Neuronal stem cell (in vitro differentiated cells): ENCODE data around the gene RMC1.
"Not testable (repeated sequence)": the region's sequence is repeated elsewhere in the genome, so short reads cannot be mapped to it uniquely, and the experiment has no call there.

Experiments used
- DNase-seq: peaks from one replicate; pipeline ENCODE4 v3.0.0-alpha.2; 2013; ENCODE audit warnings: low spot score
- H2AFZ ChIP-seq: one replicate; pipeline ENCODE4 v1.6.1; 2013; ENCODE audit warnings: mild to moderate bottlenecking, low read length, inconsistent platforms
- H2AK5ac ChIP-seq: 2 replicates; pipeline ENCODE4 v1.6.1; 2013; ENCODE audit warnings: low read depth, mild to moderate bottlenecking, inconsistent platforms, low read length, moderate library complexity, mixed read lengths
- H2BK120ac ChIP-seq: 2 replicates; pipeline ENCODE4 v1.6.1; 2013; ENCODE audit warnings: low read depth, mild to moderate bottlenecking, inconsistent platforms, low read length, moderate library complexity, mixed read lengths
- H2BK12ac ChIP-seq: one replicate; pipeline ENCODE4 v1.6.1; 2013; ENCODE audit warnings: low read length, inconsistent platforms
- H2BK15ac ChIP-seq: 2 replicates; pipeline ENCODE4 v1.6.1; 2013; ENCODE audit warnings: mild to moderate bottlenecking, low read length, inconsistent platforms, mixed read lengths
- H2BK5ac ChIP-seq: one replicate; pipeline ENCODE4 v1.6.1; 2013; ENCODE audit warnings: inconsistent platforms, mild to moderate bottlenecking, low read length, moderate library complexity
- H3K14ac ChIP-seq: one replicate; pipeline ENCODE4 v1.6.1; 2013; ENCODE audit warnings: low read length, inconsistent platforms
- H3K18ac ChIP-seq: 2 replicates; pipeline ENCODE4 v1.6.1; 2013; ENCODE audit warnings: low read length, inconsistent platforms
- H3K23ac ChIP-seq: 2 replicates; pipeline ENCODE4 v1.6.1; 2013; ENCODE audit warnings: low read depth, mild to moderate bottlenecking, mixed read lengths, low read length, inconsistent platforms; ENCODE audit not compliant: poor library complexity
- H3K27ac ChIP-seq: replicated peaks from 3 replicates; pipeline ENCODE4 v1.5.1; 2013; ENCODE audit warnings: low read length, inconsistent platforms
- H3K27me3 ChIP-seq, 3 experiments: 2 replicates each; pipeline ENCODE4 v1.6.1; 2013; ENCODE audit warnings: low read length in 3 of 3, mild to moderate bottlenecking in 2 of 3, inconsistent platforms in 1 of 3, low read depth in 1 of 3, mixed read lengths in 1 of 3, moderate library complexity in 1 of 3; ENCODE audit not compliant: control insufficient read depth in 3 of 3, insufficient read depth in 3 of 3
- H3K36me3 ChIP-seq, 2 donors: replicated peaks in 1 of 2; 2 replicates each; pipeline ENCODE4 v1.6.1; 2013; ENCODE audit warnings: low read length in 2 of 2; ENCODE audit not compliant: control insufficient read depth in 2 of 2, insufficient read depth in 2 of 2
- H3K4ac ChIP-seq: 2 replicates; pipeline ENCODE4 v1.6.1; 2013; ENCODE audit warnings: inconsistent platforms, mild to moderate bottlenecking, low read length, moderate library complexity
- H3K4me1 ChIP-seq, 2 donors: 1 replicate in 1 of 2; 2 replicates in 1 of 2; pipeline ENCODE4 v1.6.1; 2013; ENCODE audit warnings: low read length in 2 of 2, low read depth in 1 of 2; ENCODE audit not compliant: control insufficient read depth in 2 of 2, insufficient read depth in 1 of 2
- H3K4me2 ChIP-seq: one replicate; pipeline ENCODE4 v1.6.1; 2013; ENCODE audit warnings: mild to moderate bottlenecking, low read length, inconsistent platforms; ENCODE audit not compliant: insufficient read depth, poor library complexity, severe bottlenecking
- H3K4me3 ChIP-seq, 2 donors: 2 replicates each; pipeline ENCODE4 v1.5.1; 2013; ENCODE audit warnings: low read length in 2 of 2, mild to moderate bottlenecking in 2 of 2, inconsistent platforms in 1 of 2, moderate library complexity in 1 of 2
- H3K79me1 ChIP-seq: one replicate; pipeline ENCODE4 v1.6.1; 2013; ENCODE audit warnings: low read depth, mild to moderate bottlenecking, inconsistent platforms, low read length, moderate library complexity
- H3K9ac ChIP-seq: one replicate; pipeline ENCODE4 v1.6.1; 2013; ENCODE audit warnings: mild to moderate bottlenecking, low read depth, low read length, inconsistent platforms; ENCODE audit not compliant: poor library complexity
- H3K9me3 ChIP-seq, 2 donors: replicated peaks in 1 of 2; 2 replicates each; pipeline versions ENCODE3 to v1.6.1; 2013; ENCODE audit warnings: low read length in 2 of 2, mild to moderate bottlenecking in 2 of 2, inconsistent platforms in 1 of 2, low read depth in 1 of 2, mixed read lengths in 1 of 2, moderate library complexity in 1 of 2; ENCODE audit not compliant: control insufficient read depth in 2 of 2, insufficient read depth in 1 of 2
- H4K8ac ChIP-seq: one replicate; pipeline ENCODE4 v1.6.1; 2013; ENCODE audit warnings: low read depth, mild to moderate bottlenecking, inconsistent platforms, low read length, moderate library complexity
- H4K91ac ChIP-seq: one replicate; pipeline ENCODE4 v1.6.1; 2013; ENCODE audit warnings: low read length, low read depth, mild to moderate bottlenecking, inconsistent platforms; ENCODE audit not compliant: poor library complexity
- WGBS, 2 donors: extraction: QIAGEN DNeasy Blood & Tissue Kit; methylation state at CpG; one replicate each; pipeline ENCODE4 v1.1.7; 2013; ENCODE audit warnings: missing lambda C conversion rate in 2 of 2, mixed read lengths in 1 of 2; ENCODE audit not compliant: insufficient read length in 2 of 2, insufficient replicate concordance in 1 of 2; ENCODE audit errors: extremely low coverage in 2 of 2; 5-methylcytosine and 5-hydroxymethylcytosine counted together

Gene RMC1

GRCh38 chr18:23504720-23505119 lies 1.4 kb downstream of the RMC1 start:
- no CpG with 5 or more reads among the region's 3 CpGs for WGBS, 2 donors
- no peak overlapping the region for H2AFZ ChIP-seq
- H2BK120ac ChIP-seq = no peak overlapping the region
- no peak overlapping the region for H3K23ac ChIP-seq
- no peak for DNase-seq
- H3K4me2 ChIP-seq = no peak overlapping the region
- no peaks in the 10 kb centered on the region for H3K79me1 ChIP-seq
- no peak overlapping the region for H2BK12ac ChIP-seq
- peaks cover 2 to 10% of the 10 kb centered on the region in 2 donors for H3K4me1 ChIP-seq
- no peak overlapping the region for H2AK5ac ChIP-seq
- H3K4ac ChIP-seq = no peak overlapping the region
- no peak overlapping the region for H4K8ac ChIP-seq
- H3K27ac ChIP-seq = no peak overlapping the region
- H3K27me3 ChIP-seq = no peaks in the 10 kb centered on the region
- H3K18ac ChIP-seq = no peak overlapping the region
- no peak overlapping the region for H2BK15ac ChIP-seq
- H3K14ac ChIP-seq = no peak overlapping the region
- no peak overlapping the region for H3K9ac ChIP-seq
- no peak overlapping the region for H4K91ac ChIP-seq
- no peaks in the 10 kb centered on the region for H3K9me3 ChIP-seq
- peaks cover 5 to 36% of the 10 kb centered on the region in 2 donors for H3K36me3 ChIP-seq
- H2BK5ac ChIP-seq = no peak overlapping the region
- H3K4me3 ChIP-seq = peak overlapping the region in 1 of 2 donors; percentile 62

DNA sequence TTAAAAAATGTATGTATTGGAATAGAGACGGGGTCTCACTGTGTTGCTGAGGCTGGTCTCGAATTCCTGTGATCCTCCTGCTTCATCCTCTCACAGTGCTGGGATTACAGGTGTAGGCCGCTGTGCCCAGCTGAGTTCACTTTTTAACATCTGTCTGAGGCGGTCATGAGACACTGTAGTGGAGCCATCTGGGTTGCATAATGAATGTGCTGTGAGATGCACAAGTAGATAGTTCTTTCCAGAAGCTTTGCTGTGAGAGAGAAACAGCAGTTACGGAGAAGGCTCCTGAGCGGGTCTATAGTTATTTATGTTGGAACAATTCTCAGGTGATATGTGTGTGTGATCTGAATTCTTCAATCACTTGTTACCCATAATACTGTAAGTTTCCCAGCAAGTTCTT lies 3.1 kb downstream of the RMC1 start:
- no CpG with 5 or more reads among the region's 6 CpGs for WGBS, 2 donors
- H2AFZ ChIP-seq = no peak overlapping the region
- no peak overlapping the region for H2BK15ac ChIP-seq
- no peak for DNase-seq
- no peak overlapping the region for H4K8ac ChIP-seq
- H3K18ac ChIP-seq = no peak overlapping the region
- no peak overlapping the region for H2AK5ac ChIP-seq
- no peak overlapping the region for H3K4me2 ChIP-seq
- peaks cover 2 to 10% of the 10 kb centered on the region in 2 donors for H3K4me1 ChIP-seq
- no peak overlapping the region for H3K9ac ChIP-seq
- no peak overlapping the region for H2BK12ac ChIP-seq
- H3K36me3 ChIP-seq = peaks cover 10 to 53% of the 10 kb centered on the region in 2 donors
- no peak overlapping the region for H2BK5ac ChIP-seq
- no peak overlapping the region for H3K23ac ChIP-seq
- no peaks in the 10 kb centered on the region for H3K27me3 ChIP-seq
- no peak overlapping the region for H3K14ac ChIP-seq
- no peaks in the 10 kb centered on the region for H3K79me1 ChIP-seq
- no peak overlapping the region for H3K4me3 ChIP-seq
- H3K4ac ChIP-seq = no peak overlapping the region
- H2BK120ac ChIP-seq = no peak overlapping the region
- no peak overlapping the region for H4K91ac ChIP-seq
- peaks cover 0 to 3% of the 10 kb centered on the region in 2 donors for H3K9me3 ChIP-seq
- H3K27ac ChIP-seq = no peak overlapping the region

DNA sequence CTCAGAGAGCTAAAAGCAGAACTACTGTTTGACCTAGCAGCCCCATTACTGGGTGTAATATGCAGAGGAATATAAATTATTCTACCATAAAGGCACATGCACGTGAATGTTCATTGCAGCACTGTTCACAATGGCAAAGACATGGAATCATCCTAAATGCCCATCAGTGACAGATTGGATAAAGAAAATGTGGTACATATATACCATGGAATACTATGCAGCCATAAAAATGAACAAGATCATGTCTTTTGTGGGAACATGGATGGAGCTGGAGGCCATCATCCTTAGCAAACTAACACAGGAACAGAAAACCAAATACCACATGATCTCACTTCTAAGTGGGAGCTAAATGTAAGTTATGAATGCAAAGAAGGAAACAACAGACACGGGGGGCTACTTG lies 7.6 kb downstream of the RMC1 start:
- not testable (repeated sequence) for H3K9me3 ChIP-seq, H2BK120ac ChIP-seq, H4K8ac ChIP-seq, H3K4ac ChIP-seq, H4K91ac ChIP-seq, H2BK15ac ChIP-seq, H3K4me3 ChIP-seq, H3K4me1 ChIP-seq, H2BK12ac ChIP-seq, H3K14ac ChIP-seq, H3K27ac ChIP-seq, H3K9ac ChIP-seq, H3K4me2 ChIP-seq, H2AK5ac ChIP-seq, H3K27me3 ChIP-seq, H3K79me1 ChIP-seq, DNase-seq, H2BK5ac ChIP-seq, H3K18ac ChIP-seq, H2AFZ ChIP-seq, H3K23ac ChIP-seq
- H3K36me3 ChIP-seq = peaks cover 10 to 79% of the 10 kb centered on the region in 2 donors
- no CpG with 5 or more reads among the region's 2 CpGs for WGBS, 2 donors

DNA sequence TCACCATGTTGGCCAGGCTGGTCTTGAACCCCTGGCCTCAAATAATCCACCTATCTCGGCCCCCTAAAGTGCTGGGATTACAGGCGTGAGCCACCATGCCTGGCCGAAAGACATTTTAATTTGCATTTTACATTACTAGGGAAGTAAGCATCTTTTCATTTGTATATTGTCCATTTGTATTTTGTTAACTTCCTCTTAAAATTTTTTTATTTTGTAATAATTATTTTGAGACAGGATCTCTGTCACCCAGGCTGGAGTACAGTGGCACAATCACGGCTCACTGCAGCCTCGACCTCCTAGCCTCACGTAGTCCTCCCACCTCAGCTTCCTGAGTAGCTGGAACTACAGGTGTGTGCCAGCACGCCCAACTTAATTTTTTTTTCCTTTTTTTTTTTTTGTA lies 8.9 kb downstream of the RMC1 start:
- H2BK12ac ChIP-seq, H3K23ac ChIP-seq, H2AK5ac ChIP-seq, H3K18ac ChIP-seq, H3K27me3 ChIP-seq, H3K9me3 ChIP-seq, H4K91ac ChIP-seq, H4K8ac ChIP-seq, H3K14ac ChIP-seq, H2AFZ ChIP-seq, H3K4me2 ChIP-seq, H3K4me3 ChIP-seq, H3K4ac ChIP-seq, H2BK5ac ChIP-seq, H3K27ac ChIP-seq, H2BK120ac ChIP-seq, DNase-seq, H3K79me1 ChIP-seq, H2BK15ac ChIP-seq, H3K4me1 ChIP-seq, H3K9ac ChIP-seq: not testable (repeated sequence)
- WGBS, 2 donors = no CpG with 5 or more reads among the region's 7 CpGs
- H3K36me3 ChIP-seq = peaks cover 10 to 78% of the 10 kb centered on the region in 2 donors
